Gastrocnemius medialis (tissue), 4 donors: Measurements from ENCODE around the gene TMEM176A. TPM values are rescaled to one million over a fixed set of nuclear protein-coding genes. Genes with fewer than 3 reads are reported as not detected.

Source experiments
- ATAC-seq, 2 donors: fragments of 150-250 bp; one replicate each; pipeline ENCODE4 v1.9.1; 2016
- DNase-seq, 2 donors: peaks; one replicate each; pipeline ENCODE4 v3.0.0-alpha.2; 2019
- H3K27ac ChIP-seq, 4 donors: fragments of 200-600 bp; sonication (generic); 1 replicate in 1 of 4; 2 replicates in 3 of 4; pipeline ENCODE4 v1.5.1; 2016 to 2018; ENCODE audit warnings: mild to moderate bottlenecking in 2 of 4, moderate library complexity in 1 of 4
- H3K27me3 ChIP-seq, 3 donors: fragments of 200-600 bp; sonication (generic) in 2 of 3; 1 replicate in 1 of 3; 2 replicates in 2 of 3; pipeline versions ENCODE4 v1.5.1 to v1.6.0; 2016 to 2019; ENCODE audit warnings: mild to moderate bottlenecking in 1 of 3, moderate library complexity in 1 of 3
- H3K36me3 ChIP-seq, 2 donors: fragments of 200-600 bp; sonication (generic) in 1 of 2; one replicate each; pipeline ENCODE4 v1.5.1; 2017 to 2018
- H3K4me1 ChIP-seq, 2 donors: fragments of 200-600 bp; sonication (generic) in 1 of 2; one replicate each; pipeline ENCODE4 v1.5.1; 2016 to 2017; ENCODE audit warnings: mild to moderate bottlenecking in 2 of 2
- H3K4me3 ChIP-seq, 4 donors: fragments of 200-600 bp; sonication (generic) in 3 of 4; 1 replicate in 1 of 4; 2 replicates in 3 of 4; pipeline ENCODE4 v1.5.1; 2016 to 2019; ENCODE audit warnings: mild to moderate bottlenecking in 2 of 4
- H3K9me3 ChIP-seq, 3 donors: fragments of 200-600 bp; sonication (generic) in 2 of 3; 1 replicate in 1 of 3; 2 replicates in 2 of 3; pipeline ENCODE4 v1.5.1; 2016 to 2019
- POLR2A ChIP-seq, 2 donors: fragments of 450-650 bp; IDR thresholded peaks; one replicate each; pipeline ENCODE4 v1.6.1; 2017; ENCODE audit warnings: antibody characterized with exemption in 2 of 2, mild to moderate bottlenecking in 2 of 2, moderate library complexity in 2 of 2
- in situ Hi-C, 4 donors: fragments of 200-750 bp; cut with MboI; loops; one replicate each; pipeline versions ENCODE4 v1.15.0 to v1.8.0; 2017; ENCODE audit warnings: low sequenced_read_pairs in 4 of 4
- intact Hi-C: fragments of 100-400 bp; cut with DNase I; formaldehyde crosslinking; loops from one replicate; pipeline ENCODE4 v1.15.1; 2023; ENCODE audit warnings: low total_unique reads
- total RNA-seq, 4 donors: library from RNA; depleted of rRNA; stranded (reverse); fragments of >200 nt; gene quantifications; one replicate each; pipeline versions ENCODE4 v1.1.0 to v1.2.3, GENCODE V29; 2016
- TF ChIP-seq, protein P1 (sequence below), 5 experiments: fragments of 450-650 bp in 3 of 5; fragments of 200-600 bp in 2 of 5; sonication (generic) in 2 of 5; IDR thresholded peaks in 4 of 5; conservative IDR thresholded peaks in 1 of 5; 1 replicate in 4 of 5; 2 replicates in 1 of 5; pipeline ENCODE4 v1.5.1; 2016 to 2019; ENCODE audit warnings: antibody characterized with exemption in 5 of 5, mild to moderate bottlenecking in 3 of 5, moderate library complexity in 3 of 5

The TMEM176A gene
- total RNA-seq, 4 donors from 2014 or later: 5.2 to 12.9 (median 8.9) TPM

DNA sequence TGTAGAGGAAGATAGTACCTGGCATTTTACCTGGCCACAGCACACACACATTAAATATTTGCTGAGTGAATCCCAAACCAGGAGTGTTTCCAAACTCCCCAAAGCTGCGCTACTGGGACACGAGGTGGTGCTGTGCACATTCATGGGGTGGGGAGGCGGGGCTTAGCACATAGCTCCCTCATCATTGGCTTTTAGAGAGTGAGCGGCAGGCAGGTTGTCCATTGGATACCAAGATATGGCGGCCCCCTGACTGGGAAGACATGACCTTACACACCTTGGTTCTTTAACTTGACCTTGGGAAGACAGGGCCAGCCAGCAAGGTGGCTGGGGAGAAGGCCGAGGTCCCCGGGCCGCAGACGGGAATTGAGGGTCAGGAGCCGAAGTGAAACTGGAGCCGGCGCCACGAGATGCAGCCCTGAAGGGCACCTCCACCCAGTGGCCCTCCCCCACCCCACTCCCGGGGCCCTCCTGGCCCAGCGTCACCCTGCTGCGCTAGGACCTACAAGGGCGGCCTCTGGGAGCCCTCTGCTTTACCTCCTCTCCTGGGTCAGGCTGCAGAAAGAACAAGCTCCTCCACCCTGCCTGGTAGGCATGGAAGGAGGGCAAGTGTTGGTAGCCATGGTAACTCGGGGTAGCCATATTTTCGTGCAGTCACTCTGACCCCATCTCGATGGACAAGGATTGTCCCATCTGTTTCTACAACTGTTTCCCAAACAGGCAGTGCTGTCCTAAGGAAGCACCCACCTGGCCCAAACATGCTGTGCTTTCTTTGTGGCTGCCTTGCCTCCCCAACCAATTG lies 24.0 kb downstream of the TMEM176A start:
- Histone ChIP-seq H3K4me3 (no peak overlapping the region), H3K9me3 (no peaks in the 10 kb centered on the region), H3K4me1 (no peaks in the 10 kb centered on the region), H3K36me3 (no peaks in the 10 kb centered on the region), H3K27ac (no peak overlapping the region), H3K27me3 (no peaks in the 10 kb centered on the region)
- no peak for DNase-seq
- in situ Hi-C loops (no loop called here), intact Hi-C loops (no loop called here)
- TF ChIP-seq POLR2A (IDR thresholded peaks at IDR 0.05): no peak
- TF ChIP-seq, protein P1, sequence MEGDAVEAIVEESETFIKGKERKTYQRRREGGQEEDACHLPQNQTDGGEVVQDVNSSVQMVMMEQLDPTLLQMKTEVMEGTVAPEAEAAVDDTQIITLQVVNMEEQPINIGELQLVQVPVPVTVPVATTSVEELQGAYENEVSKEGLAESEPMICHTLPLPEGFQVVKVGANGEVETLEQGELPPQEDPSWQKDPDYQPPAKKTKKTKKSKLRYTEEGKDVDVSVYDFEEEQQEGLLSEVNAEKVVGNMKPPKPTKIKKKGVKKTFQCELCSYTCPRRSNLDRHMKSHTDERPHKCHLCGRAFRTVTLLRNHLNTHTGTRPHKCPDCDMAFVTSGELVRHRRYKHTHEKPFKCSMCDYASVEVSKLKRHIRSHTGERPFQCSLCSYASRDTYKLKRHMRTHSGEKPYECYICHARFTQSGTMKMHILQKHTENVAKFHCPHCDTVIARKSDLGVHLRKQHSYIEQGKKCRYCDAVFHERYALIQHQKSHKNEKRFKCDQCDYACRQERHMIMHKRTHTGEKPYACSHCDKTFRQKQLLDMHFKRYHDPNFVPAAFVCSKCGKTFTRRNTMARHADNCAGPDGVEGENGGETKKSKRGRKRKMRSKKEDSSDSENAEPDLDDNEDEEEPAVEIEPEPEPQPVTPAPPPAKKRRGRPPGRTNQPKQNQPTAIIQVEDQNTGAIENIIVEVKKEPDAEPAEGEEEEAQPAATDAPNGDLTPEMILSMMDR (IDR thresholded peaks at IDR 0.05 in 4 of 5, conservative IDR thresholded peaks at IDR 0.05 in 1 of 5): no peak
- no peak for ATAC-seq

DNA sequence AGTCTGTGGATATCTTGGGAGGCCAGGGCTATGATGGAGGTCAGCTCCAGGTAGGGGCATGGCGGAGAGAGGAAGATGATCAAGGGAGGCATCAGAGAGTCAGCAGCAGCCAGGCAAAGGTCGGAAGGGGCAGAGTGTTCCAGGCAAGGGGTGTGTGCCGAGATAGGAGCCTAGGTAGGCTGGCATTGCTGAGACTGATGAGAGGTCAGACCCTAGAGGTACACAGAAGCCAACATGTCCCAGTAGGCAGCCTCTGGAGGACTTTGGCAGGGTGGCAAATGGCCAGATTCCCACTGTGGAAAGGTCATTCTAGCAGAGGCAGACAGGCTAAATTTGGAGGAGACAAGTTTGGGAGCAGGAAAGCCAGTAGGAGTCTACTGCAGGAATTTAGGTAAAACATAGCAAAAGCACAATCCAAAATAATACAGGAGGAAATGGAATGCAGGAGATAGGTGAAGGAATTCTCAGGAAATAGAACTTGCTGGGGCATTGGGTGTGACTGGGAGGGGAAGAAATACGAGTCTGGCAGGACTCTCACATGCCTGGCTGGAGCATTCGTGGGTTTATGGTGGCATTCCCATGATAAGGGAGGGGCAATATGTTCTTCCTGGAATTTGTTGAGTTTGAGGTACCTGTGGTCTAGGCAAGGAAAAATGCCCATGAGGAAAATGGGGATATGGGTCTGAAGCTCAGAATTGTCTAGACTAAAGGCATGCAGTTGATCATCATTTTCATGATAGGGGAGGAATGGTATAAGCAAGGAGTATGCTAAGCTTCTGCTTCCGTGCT lies 25.7 kb downstream of the TMEM176A start:
- DNase-seq: no peak
- intact Hi-C loops: no loop called here

DNA sequence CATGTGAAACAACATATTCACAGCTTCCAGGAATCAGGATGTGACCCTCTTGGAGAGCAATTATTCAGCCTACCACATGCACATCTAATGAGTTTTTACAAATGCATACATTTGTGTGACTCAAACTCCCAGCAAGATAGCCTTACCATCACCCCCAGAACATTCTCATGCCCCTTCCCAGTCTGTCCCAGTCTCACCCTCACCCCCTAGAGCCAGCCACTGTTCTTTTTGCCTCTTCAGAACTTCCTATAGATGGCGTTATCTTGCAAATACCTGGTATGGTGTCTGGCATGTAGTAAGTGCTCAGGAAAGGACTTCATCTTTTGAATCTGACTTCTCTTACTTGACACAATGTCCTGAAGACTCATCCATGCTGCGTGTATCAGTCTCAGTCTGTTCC lies 27.8 kb downstream of the TMEM176A start:
- Histone ChIP-seq H3K27me3 (no peaks in the 10 kb centered on the region), H3K36me3 (no peaks in the 10 kb centered on the region), H3K4me1 (no peaks in the 10 kb centered on the region), H3K27ac (no peak overlapping the region), H3K9me3 (no peaks in the 10 kb centered on the region), H3K4me3 (no peak overlapping the region)
- in situ Hi-C loops: no loop called here
- intact Hi-C loops: no loop called here
- DNase-seq (no peak), ATAC-seq (no peak)
- no peak for TF ChIP-seq POLR2A (IDR thresholded peaks at IDR 0.05)
- TF ChIP-seq, protein P1 (IDR thresholded peaks at IDR 0.05 in 4 of 5, conservative IDR thresholded peaks at IDR 0.05 in 1 of 5): no peak

More for the DNA sequence above, 25.7 kb downstream of the TMEM176A start:
- TF ChIP-seq POLR2A (IDR thresholded peaks at IDR 0.05): no peak
- TF ChIP-seq, protein P1 (IDR thresholded peaks at IDR 0.05 in 4 of 5, conservative IDR thresholded peaks at IDR 0.05 in 1 of 5): no peak
- Histone ChIP-seq H3K36me3 (no peaks in the 10 kb centered on the region), H3K27ac (no peak overlapping the region), H3K4me1 (no peaks in the 10 kb centered on the region), H3K4me3 (no peak overlapping the region), H3K27me3 (no peaks in the 10 kb centered on the region), H3K9me3 (no peaks in the 10 kb centered on the region)
- ATAC-seq: no peak
- in situ Hi-C loops: no loop called here

DNA sequence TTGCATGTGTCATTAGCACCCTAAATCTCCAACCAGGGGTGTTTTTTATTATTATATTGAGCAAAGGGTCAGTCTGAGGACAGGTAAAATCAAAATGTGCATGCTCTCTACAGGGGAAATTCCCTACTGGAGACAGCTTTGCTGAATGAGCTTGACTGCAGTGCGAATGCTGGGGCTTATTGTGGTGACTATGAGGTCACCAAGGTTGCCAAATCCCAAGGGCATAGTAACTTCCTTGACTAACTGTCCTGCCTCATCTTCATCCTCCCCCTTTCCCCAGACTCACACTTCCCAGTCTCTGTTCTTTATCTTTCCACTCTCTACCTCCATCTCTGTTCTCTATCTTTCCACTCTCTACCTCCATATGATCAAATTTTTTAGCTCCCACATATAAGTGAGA lies 28.9 kb downstream of the TMEM176A start:
- Histone ChIP-seq H3K4me1 (no peaks in the 10 kb centered on the region), H3K27ac (no peak overlapping the region), H3K27me3 (no peaks in the 10 kb centered on the region), H3K9me3 (no peaks in the 10 kb centered on the region), H3K36me3 (no peaks in the 10 kb centered on the region), H3K4me3 (no peak overlapping the region)
- TF ChIP-seq, protein P1 (IDR thresholded peaks at IDR 0.05 in 4 of 5, conservative IDR thresholded peaks at IDR 0.05 in 1 of 5): no peak
- TF ChIP-seq POLR2A (IDR thresholded peaks at IDR 0.05): no peak
- DNase-seq: no peak
- no peak for ATAC-seq
- in situ Hi-C loops (no loop called here), intact Hi-C loops (no loop called here)
